ENCODE data around the gene TBC1D20. TPM values are rescaled to one million over a fixed set of nuclear protein-coding genes. Genes with fewer than 3 reads are reported as not detected.
"Not testable (repeated sequence)": the region's sequence is repeated elsewhere in the genome, so short reads cannot be mapped to it uniquely, and the experiment has no call there.

The TBC1D20 gene
- total and polyA plus RNA-seq, 2 donors (not counting 3 experiments of a cell fraction or from before 2014, with no cell fraction given), result 34.3 to 36.1 TPM

DNA sequence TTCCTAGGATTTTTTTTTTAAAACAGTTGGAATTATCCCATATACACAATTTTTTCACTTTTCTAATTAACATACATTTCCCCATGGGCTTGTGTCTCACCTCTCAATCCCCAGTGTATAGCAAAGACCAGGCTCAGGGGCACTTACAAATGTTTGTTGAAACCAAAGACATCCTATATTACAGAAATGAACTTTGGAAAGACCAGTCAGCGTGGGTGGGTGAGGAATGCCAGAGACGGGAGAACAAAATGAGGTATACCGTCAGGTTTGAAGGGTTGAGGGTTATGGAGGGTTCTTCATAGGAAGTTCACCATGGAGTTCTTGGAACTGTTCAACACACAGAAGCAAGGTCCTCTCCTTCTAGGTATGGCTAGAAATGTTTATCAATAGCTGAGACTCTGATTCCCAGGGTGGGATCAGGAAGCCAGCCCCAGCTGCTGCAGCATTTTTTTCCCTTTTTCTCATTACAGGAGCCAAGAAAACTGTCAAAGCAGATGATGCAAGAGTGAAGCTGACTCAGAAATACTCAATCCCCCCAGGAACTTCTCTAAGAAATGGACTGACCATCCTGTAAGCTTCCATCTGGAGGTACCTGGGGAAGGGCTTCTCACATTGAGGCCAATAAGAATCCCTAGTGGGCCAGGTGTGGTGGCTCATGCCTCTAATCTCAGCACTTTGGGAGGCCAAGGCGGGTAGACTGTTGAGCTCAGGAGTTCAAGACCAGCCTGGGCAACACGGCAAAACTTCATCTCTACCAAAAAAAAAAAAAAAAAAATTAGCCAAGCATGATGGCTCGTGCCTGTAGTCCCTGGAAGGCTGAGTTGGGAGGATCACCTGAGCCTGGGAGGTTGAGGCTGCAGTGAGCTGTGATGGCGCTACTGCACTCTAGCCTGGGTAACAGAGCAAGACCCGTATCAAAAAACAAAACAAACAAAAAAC, 15.9 kb upstream of the TBC1D20 start:
- Histone ChIP-seq H3K9ac (replicated peaks; ENCODE audit: extremely low read depth, insufficient read depth, low read length) (no peak overlapping the region), H3K4me2 (ENCODE audit: insufficient read depth, low read length) (no peak overlapping the region), H3K27ac (ENCODE audit: insufficient read depth, low read depth, low read length) (no peak overlapping the region), H3K9me3 (replicated peaks; ENCODE audit: control insufficient read depth, insufficient read depth, low read length) (no peaks in the 10 kb centered on the region), H3K4me1 (ENCODE audit: control insufficient read depth, extremely low read depth, insufficient read depth, low read length) (peaks cover 7% of the 10 kb centered on the region), H4K20me1 (replicated peaks; ENCODE audit: control insufficient read depth, extremely low read depth, insufficient read depth, low read length) (peaks cover 5% of the 10 kb centered on the region), H3K27me3 (ENCODE audit: control insufficient read depth in 2 of 2, insufficient read depth in 2 of 2, low read length in 2 of 2) (no peaks in the 10 kb centered on the region), H3K36me3 (ENCODE audit: control insufficient read depth in 2 of 2, extremely low read depth in 1 of 2, insufficient read depth in 2 of 2, low read length in 2 of 2) (peaks cover 9 to 16% of the 10 kb centered on the region in 2 experiments), H3K9me1 (replicated peaks; ENCODE audit: control insufficient read depth, extremely low read depth, insufficient read depth, low read length) (no peaks in the 10 kb centered on the region), H2AFZ (ENCODE audit: low read depth, low read length) (no peak overlapping the region), H3K79me2 (ENCODE audit: control insufficient read depth, insufficient read depth, low read length) (no peaks in the 10 kb centered on the region), H3K4me3 (replicated peaks in 1 of 3; ENCODE audit: insufficient read depth in 1 of 3, low read depth in 1 of 3, low read length in 3 of 3) (no peak overlapping the region)
- FAIRE-seq, result no peak
- CTCF ChIA-PET, result interaction anchor here (0.6 to 2.8 kb wide), 9 partner anchors 47 to 251 kb away, joined by 3 to 29 read pairs (median 5); no protein-coding TSS in a partner anchor
- BruUV-seq (replicated peaks), result no TSS peak
- dilution Hi-C loops (cut with MboI; ENCODE audit: extremely low pct_ligation_motif_present, low sequenced_read_pairs) (no loop called here), intact Hi-C loops (cut with micrococcal nuclease) (no loop called here)
- TF ChIP-seq, protein P1, sequence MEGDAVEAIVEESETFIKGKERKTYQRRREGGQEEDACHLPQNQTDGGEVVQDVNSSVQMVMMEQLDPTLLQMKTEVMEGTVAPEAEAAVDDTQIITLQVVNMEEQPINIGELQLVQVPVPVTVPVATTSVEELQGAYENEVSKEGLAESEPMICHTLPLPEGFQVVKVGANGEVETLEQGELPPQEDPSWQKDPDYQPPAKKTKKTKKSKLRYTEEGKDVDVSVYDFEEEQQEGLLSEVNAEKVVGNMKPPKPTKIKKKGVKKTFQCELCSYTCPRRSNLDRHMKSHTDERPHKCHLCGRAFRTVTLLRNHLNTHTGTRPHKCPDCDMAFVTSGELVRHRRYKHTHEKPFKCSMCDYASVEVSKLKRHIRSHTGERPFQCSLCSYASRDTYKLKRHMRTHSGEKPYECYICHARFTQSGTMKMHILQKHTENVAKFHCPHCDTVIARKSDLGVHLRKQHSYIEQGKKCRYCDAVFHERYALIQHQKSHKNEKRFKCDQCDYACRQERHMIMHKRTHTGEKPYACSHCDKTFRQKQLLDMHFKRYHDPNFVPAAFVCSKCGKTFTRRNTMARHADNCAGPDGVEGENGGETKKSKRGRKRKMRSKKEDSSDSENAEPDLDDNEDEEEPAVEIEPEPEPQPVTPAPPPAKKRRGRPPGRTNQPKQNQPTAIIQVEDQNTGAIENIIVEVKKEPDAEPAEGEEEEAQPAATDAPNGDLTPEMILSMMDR (IDR thresholded peaks at IDR 0.05; ENCODE audit: extremely low read depth in 1 of 2, insufficient read depth in 1 of 2, low read depth in 1 of 2, low read length in 2 of 2), result no peak
- no peak for TF ChIP-seq FOS (IDR thresholded peaks at IDR 0.05; ENCODE audit: borderline replicate concordance, insufficient read depth, low read length)
- no peak for TF ChIP-seq MYC (IDR thresholded peaks at IDR 0.05; ENCODE audit: low read depth, low read length)
- POLR2A ChIA-PET, result no interaction called here
- DNase-seq (ENCODE audit: low read depth, low spot score), result no peak

DNA sequence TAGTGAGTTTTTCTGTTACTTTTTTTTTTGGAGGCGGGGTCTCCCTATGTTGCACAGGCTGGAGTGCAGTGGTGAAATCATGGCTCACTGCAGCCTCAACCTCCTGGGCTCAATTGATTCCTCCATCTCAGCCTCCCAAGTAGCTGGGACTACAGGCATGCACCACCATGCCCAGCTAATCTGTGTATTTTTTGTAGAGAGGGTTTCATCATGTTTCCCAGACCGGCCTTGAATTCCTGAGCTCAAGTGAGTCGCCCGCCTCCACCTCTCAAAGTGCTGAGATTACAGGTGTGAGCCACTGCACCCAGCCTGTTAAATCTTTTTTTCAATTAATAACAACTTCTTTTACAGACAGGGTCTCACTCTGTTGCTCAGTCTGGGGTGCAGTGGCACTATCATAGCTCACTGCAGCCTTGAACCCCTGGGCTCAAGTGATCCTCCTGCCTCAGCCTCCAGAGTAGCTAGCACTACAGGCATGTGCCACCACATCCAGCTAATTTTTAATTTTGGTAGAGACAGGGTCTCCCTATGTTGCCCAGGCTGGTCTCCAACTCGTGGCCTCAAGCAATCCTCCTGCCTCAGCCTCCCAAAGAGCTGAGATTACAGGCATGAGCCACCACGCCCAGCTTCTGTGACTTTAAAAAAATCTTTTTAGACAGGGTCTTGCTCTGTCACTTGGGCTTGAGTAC, 14.4 kb upstream of the TBC1D20 start:
- BruUV-seq (replicated peaks); H3K79me2 ChIP-seq (ENCODE audit: control insufficient read depth, insufficient read depth, low read length); H3K4me1 ChIP-seq (ENCODE audit: control insufficient read depth, extremely low read depth, insufficient read depth, low read length); H3K9me1 ChIP-seq (replicated peaks; ENCODE audit: control insufficient read depth, extremely low read depth, insufficient read depth, low read length); H3K27ac ChIP-seq (ENCODE audit: insufficient read depth, low read depth, low read length); H2AFZ ChIP-seq (ENCODE audit: low read depth, low read length); H3K9ac ChIP-seq (replicated peaks; ENCODE audit: extremely low read depth, insufficient read depth, low read length); intact Hi-C loops (cut with micrococcal nuclease); H4K20me1 ChIP-seq (replicated peaks; ENCODE audit: control insufficient read depth, extremely low read depth, insufficient read depth, low read length); POLR2A ChIA-PET; H3K9me3 ChIP-seq (replicated peaks; ENCODE audit: control insufficient read depth, insufficient read depth, low read length); FAIRE-seq; DNase-seq (ENCODE audit: low read depth, low spot score); H3K36me3 ChIP-seq (ENCODE audit: control insufficient read depth in 2 of 2, extremely low read depth in 1 of 2, insufficient read depth in 2 of 2, low read length in 2 of 2); H3K4me2 ChIP-seq (ENCODE audit: insufficient read depth, low read length); H3K4me3 ChIP-seq (replicated peaks in 1 of 3; ENCODE audit: insufficient read depth in 1 of 3, low read depth in 1 of 3, low read length in 3 of 3); H3K27me3 ChIP-seq (ENCODE audit: control insufficient read depth in 2 of 2, insufficient read depth in 2 of 2, low read length in 2 of 2); dilution Hi-C loops (cut with MboI; ENCODE audit: extremely low pct_ligation_motif_present, low sequenced_read_pairs): not testable (repeated sequence)
- CTCF ChIA-PET, result interaction anchor here (0.5 to 2.2 kb wide), 5 partner anchors 15 to 122 kb away, joined by 3 to 14 read pairs (median 3); partner anchors contain the start of gene TBC1D20
